ENCODE results near the gene IRAK2.
"Not testable (repeated sequence)": the region's sequence is repeated elsewhere in the genome, so short reads cannot be mapped to it uniquely, and the experiment has no call there.

The IRAK2 gene
- long read RNA-seq, donor 1, partial matches to known transcripts, result 0 of 1 reads
- long read RNA-seq, donor 1, other reads (novel, unspliced or antisense), result 0 of 1 reads
- long read RNA-seq, donor 2, result 0 reads
- long read RNA-seq, donor 3, result 0 reads
- long read RNA-seq, donor 4, result 0 reads
- long read RNA-seq, donor 5, partial matches to known transcripts, result 0 of 1 reads
- long read RNA-seq, donor 5, other reads (novel, unspliced or antisense), result 0 of 1 reads
- long read RNA-seq, donor 6, result 0 reads
- long read RNA-seq, donor 7, result 0 reads
- long read RNA-seq, donor 8, result 0 reads

- DNase-seq, result peak; percentile 82
Observed at GRCh38 chr3:10164546-10165393, at the start of gene IRAK2. Gene IRAK2 (plus strand): TSS chr3:10164919. CDS start chr3:10164955, 36 bp downstream.

GRCh38 chr3:10115326-10116137 is 49.2 kb upstream of the IRAK2 start, which contains the start of gene BRK1:
Gene BRK1 (plus strand): TSS chr3:10115675. CDS start chr3:10115702, 27 bp downstream.
- DNase-seq, result peak; percentile 88

GRCh38 chr3:10116138-10116460 is 48.6 kb upstream of the IRAK2 start:
- no peak for DNase-seq

GRCh38 chr3:10116928-10117327 is 47.8 kb upstream of the IRAK2 start:
- no peak for DNase-seq

GRCh38 chr3:10119376-10119775 is 45.3 kb upstream of the IRAK2 start:
- DNase-seq, result no peak

- no peak for DNase-seq
Observed at GRCh38 chr3:10121064-10121463, 43.7 kb upstream of the IRAK2 start.

GRCh38 chr3:10122724-10123123 is 42.0 kb upstream of the IRAK2 start:
- DNase-seq, result no peak

- not testable (repeated sequence) for DNase-seq
Observed at GRCh38 chr3:10135872-10136271, 28.8 kb upstream of the IRAK2 start.

GRCh38 chr3:10136426-10137005 is 28.2 kb upstream of the IRAK2 start:
- no peak for DNase-seq

GRCh38 chr3:10137178-10137577 is 27.5 kb upstream of the IRAK2 start:
- DNase-seq, result no peak

GRCh38 chr3:10140996-10141546 is 23.6 kb upstream of the IRAK2 start:
- DNase-seq, result no peak

- no peak for DNase-seq
Observed at GRCh38 chr3:10142707-10143560, 21.8 kb upstream of the IRAK2 start.

- no peak for DNase-seq
Observed at GRCh38 chr3:10145685-10146084, 19.0 kb upstream of the IRAK2 start.

GRCh38 chr3:10149226-10149625 is 15.5 kb upstream of the IRAK2 start:
- no peak for DNase-seq

- no peak for DNase-seq
Observed at GRCh38 chr3:10150987-10151386, 13.7 kb upstream of the IRAK2 start.

GRCh38 chr3:10154335-10155122 is 10.2 kb upstream of the IRAK2 start:
- no peak for DNase-seq

GRCh38 chr3:10155123-10155472 is 9.6 kb upstream of the IRAK2 start:
- no peak for DNase-seq

GRCh38 chr3:10155658-10156057 is 9.1 kb upstream of the IRAK2 start:
- DNase-seq, result no peak

GRCh38 chr3:10157031-10157430 is 7.7 kb upstream of the IRAK2 start:
- DNase-seq, result no peak

GRCh38 chr3:10158555-10158954 is 6.2 kb upstream of the IRAK2 start:
- DNase-seq, result not testable (repeated sequence)

Measured in right kidney (tissue), 9 donors.